ENCODE data around the gene PRELP. TPM values are rescaled to one million over a fixed set of nuclear protein-coding genes. Genes with fewer than 3 reads are reported as not detected.

Gene PRELP
- total RNA-seq, 2 donors from 2014 or later, result 0.07 TPM; not detected in 1

GRCh38 chr1:203538726-203539125 lies 63.1 kb downstream of the PRELP start:
- no peaks in the 10 kb centered on the region for H3K36me3 Mint-ChIP-seq
- no peaks in the 10 kb centered on the region for H3K9me3 Mint-ChIP-seq
- no peak for ATAC-seq
- H3K27ac Mint-ChIP-seq, result no peak overlapping the region
- DNase-seq (ENCODE audit: low spot score in 2 of 2), result no peak

- Mint-ChIP-seq H3K27ac (no peak overlapping the region), H3K9me3 (no peaks in the 10 kb centered on the region), H3K36me3 (no peaks in the 10 kb centered on the region)
- DNase-seq (ENCODE audit: low spot score in 2 of 2), result no peak
- ATAC-seq, result no peak
Measured at GRCh38 chr1:203539831-203540546, 64.4 kb downstream of the PRELP start.

Other genes with a start within 250 kb of the PRELP start
- 1 to 10 TPM; 1.3 to 2.2 TPM for gene CHIT1, start 246.1 kb upstream of the PRELP start, total RNA-seq
- 100 to 1,000 TPM in 1 of 2 donors, 10 to 100 TPM in 1; 87.2 to 185 TPM for gene BTG2, start 170.3 kb upstream of the PRELP start, total RNA-seq
- 1 to 10 TPM in 1 of 2 donors, under 1 TPM in 1; 0.68 to 1.4 TPM for gene FMOD, start 124.7 kb upstream of the PRELP start, total RNA-seq
- not detected for gene OPTC, start 18.3 kb downstream of the PRELP start, total RNA-seq
- 10 to 100 TPM; 12.2 to 56.1 TPM for gene ATP2B4, start 151.0 kb downstream of the PRELP start, total RNA-seq